Measurements from ENCODE around the gene FBN3. TPM values are rescaled to one million over a fixed set of nuclear protein-coding genes. Genes with fewer than 3 reads are reported as not detected.

FBN3 gene
- total RNA-seq, 1 experiment from 2014 or later = 0.10 TPM

GRCh38 chr19:8038815-8039214, 110.6 kb downstream of the FBN3 start:
- no peaks in the 10 kb centered on the region for H3K9me3 ChIP-seq (ENCODE audit: control insufficient read depth, insufficient read depth, low read depth, low read length)
- in situ Hi-C loops (cut with HindIII; ENCODE audit: low pct_unique_long_range_greater_than_20kb, low sequenced_read_pairs) (no loop called here), intact Hi-C loops (cut with micrococcal nuclease; ENCODE audit: unreplicated experiment) (no loop called here)
- no peak for DNase-seq (ENCODE audit: low read depth, low spot score)
- no peak for ATAC-seq
- H3K27me3 ChIP-seq (ENCODE audit: control insufficient read depth, insufficient read depth, low read length) = no peaks in the 10 kb centered on the region
- CTCF ChIA-PET = no interaction called here
- BruUV-seq (replicated peaks) = no TSS peak
- no peak overlapping the region for H3K4me3 ChIP-seq (ENCODE audit: low read depth in 2 of 2, low read length in 2 of 2)
- no peak overlapping the region for H3K27ac ChIP-seq (ENCODE audit: low read length)
- H3K36me3 ChIP-seq (ENCODE audit: control insufficient read depth, insufficient read depth, low read length) = no peaks in the 10 kb centered on the region
- TF ChIP-seq TCF7L2 (IDR thresholded peaks at IDR 0.05; ENCODE audit: low read depth, low read length) = no peak
- no peak for TF ChIP-seq REST (IDR thresholded peaks at IDR 0.05; ENCODE audit: insufficient read depth in 1 of 2, low read depth in 2 of 2, low read length in 1 of 2)
- TF ChIP-seq, protein P1, sequence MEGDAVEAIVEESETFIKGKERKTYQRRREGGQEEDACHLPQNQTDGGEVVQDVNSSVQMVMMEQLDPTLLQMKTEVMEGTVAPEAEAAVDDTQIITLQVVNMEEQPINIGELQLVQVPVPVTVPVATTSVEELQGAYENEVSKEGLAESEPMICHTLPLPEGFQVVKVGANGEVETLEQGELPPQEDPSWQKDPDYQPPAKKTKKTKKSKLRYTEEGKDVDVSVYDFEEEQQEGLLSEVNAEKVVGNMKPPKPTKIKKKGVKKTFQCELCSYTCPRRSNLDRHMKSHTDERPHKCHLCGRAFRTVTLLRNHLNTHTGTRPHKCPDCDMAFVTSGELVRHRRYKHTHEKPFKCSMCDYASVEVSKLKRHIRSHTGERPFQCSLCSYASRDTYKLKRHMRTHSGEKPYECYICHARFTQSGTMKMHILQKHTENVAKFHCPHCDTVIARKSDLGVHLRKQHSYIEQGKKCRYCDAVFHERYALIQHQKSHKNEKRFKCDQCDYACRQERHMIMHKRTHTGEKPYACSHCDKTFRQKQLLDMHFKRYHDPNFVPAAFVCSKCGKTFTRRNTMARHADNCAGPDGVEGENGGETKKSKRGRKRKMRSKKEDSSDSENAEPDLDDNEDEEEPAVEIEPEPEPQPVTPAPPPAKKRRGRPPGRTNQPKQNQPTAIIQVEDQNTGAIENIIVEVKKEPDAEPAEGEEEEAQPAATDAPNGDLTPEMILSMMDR (IDR thresholded peaks at IDR 0.05) = no peak
- no peak for TF ChIP-seq POLR2AphosphoS5 (IDR thresholded peaks at IDR 0.05; ENCODE audit: low read depth, low read length)
- TF ChIP-seq SIN3A (IDR thresholded peaks at IDR 0.05; ENCODE audit: borderline replicate concordance, insufficient read depth, low read depth, low read length) = no peak
- POLR2A ChIA-PET = no interaction called here
- H3K4me1 ChIP-seq (ENCODE audit: control insufficient read depth, insufficient read depth, low read length) = no peaks in the 10 kb centered on the region

DNA sequence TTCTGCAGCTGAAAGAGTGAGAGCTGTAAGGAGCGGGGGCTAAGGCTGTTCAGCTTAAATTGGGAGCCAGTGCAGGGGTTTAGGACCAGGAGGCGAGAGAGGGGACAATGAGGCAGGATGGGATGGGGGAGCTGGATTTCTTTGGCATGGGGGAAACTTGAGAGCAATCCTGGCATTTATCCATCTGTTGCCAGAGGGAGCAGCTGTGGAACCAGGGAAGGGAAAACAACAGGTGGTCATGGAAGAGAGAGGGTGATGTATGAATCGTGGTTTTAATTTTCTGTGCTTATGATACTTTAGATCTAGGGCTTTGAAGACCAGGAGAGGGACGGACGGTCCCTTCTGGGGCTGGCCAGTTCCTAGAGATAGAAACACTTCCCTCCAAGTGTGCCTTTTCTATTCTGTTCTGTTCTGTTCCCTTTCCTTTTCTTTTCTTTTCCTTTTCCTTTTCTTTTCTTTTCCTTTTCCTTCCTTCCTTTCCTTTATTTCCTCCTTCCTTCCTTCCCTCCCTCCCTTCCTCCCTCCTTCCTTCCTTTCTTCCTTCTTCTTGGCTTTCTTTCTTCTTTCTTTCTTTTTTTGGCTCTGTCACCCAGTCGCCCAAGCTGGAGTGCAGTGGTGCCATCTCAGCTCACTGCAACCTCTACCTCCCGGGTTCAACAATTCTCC, 112.8 kb downstream of the FBN3 start:
- CTCF ChIA-PET = no interaction called here
- POLR2A ChIA-PET = no interaction called here
- BruUV-seq (replicated peaks) = no TSS peak
- in situ Hi-C loops (cut with HindIII; ENCODE audit: low pct_unique_long_range_greater_than_20kb, low sequenced_read_pairs) (no loop called here), intact Hi-C loops (cut with micrococcal nuclease; ENCODE audit: unreplicated experiment) (no loop called here)
- no peak overlapping the region for H3K4me3 ChIP-seq (ENCODE audit: low read depth in 2 of 2, low read length in 2 of 2)
- H3K27ac ChIP-seq (ENCODE audit: low read length) = no peak overlapping the region
- TF ChIP-seq, protein P1 (IDR thresholded peaks at IDR 0.05) = no peak
- no peak for TF ChIP-seq SIN3A (IDR thresholded peaks at IDR 0.05; ENCODE audit: borderline replicate concordance, insufficient read depth, low read depth, low read length)
- no peak for TF ChIP-seq POLR2AphosphoS5 (IDR thresholded peaks at IDR 0.05; ENCODE audit: low read depth, low read length)
- no peak for TF ChIP-seq REST (IDR thresholded peaks at IDR 0.05; ENCODE audit: insufficient read depth in 1 of 2, low read depth in 2 of 2, low read length in 1 of 2)
- no peak for TF ChIP-seq TCF7L2 (IDR thresholded peaks at IDR 0.05; ENCODE audit: low read depth, low read length)
- no peak for DNase-seq (ENCODE audit: low read depth, low spot score)
- no peaks in the 10 kb centered on the region for H3K36me3 ChIP-seq (ENCODE audit: control insufficient read depth, insufficient read depth, low read length)
- no peaks in the 10 kb centered on the region for H3K4me1 ChIP-seq (ENCODE audit: control insufficient read depth, insufficient read depth, low read length)
- no peak for ATAC-seq
- no peaks in the 10 kb centered on the region for H3K27me3 ChIP-seq (ENCODE audit: control insufficient read depth, insufficient read depth, low read length)
- H3K9me3 ChIP-seq (ENCODE audit: control insufficient read depth, insufficient read depth, low read depth, low read length) = no peaks in the 10 kb centered on the region

Measured in Panc1 (cell line).